Panc1 (cell line): ENCODE data around the gene RAI1. TPM values are rescaled to one million over a fixed set of nuclear protein-coding genes. Genes with fewer than 3 reads are reported as not detected.

Experiments used
- ATAC-seq: fragments of 200-7000 bp; cut with Tn5 transposase; 2 replicates; pipeline ENCODE4 v1.9.1; 2020; ENCODE audit warnings: mild to moderate bottlenecking, moderate library complexity
- BruUV-seq: library from RNA; stranded (reverse); fragments of 400-500 nt; replicated peaks from 2 replicates; lab custom pipeline; 2021; lab: Mats Ljungman, UMichigan
- CTCF ChIA-PET: fragments of 300-600 bp; sonication (Branson Sonifier 250); formaldehyde crosslinking; loops from one replicate; lab custom pipeline; 2022; ENCODE audit warnings: antibody characterized with exemption; lab: Charles Lee
- POLR2A ChIA-PET: fragments of 300-600 bp; sonication (Branson Sonifier 250); formaldehyde crosslinking; loops from one replicate; lab custom pipeline; 2022; ENCODE audit warnings: antibody characterized with exemption; lab: Charles Lee
- DNase-seq: peaks from one replicate; pipeline ENCODE4 v3.0.0-alpha.2; 2010; ENCODE audit warnings: low read depth, low spot score
- H3K27ac ChIP-seq: 2 replicates; pipeline ENCODE4 v1.5.1; 2011; ENCODE audit warnings: mild to moderate bottlenecking, low read length, inconsistent platforms
- H3K27me3 ChIP-seq: fragments of 200-500 bp; sonication (Bioruptor generic); 2 replicates; pipeline ENCODE4 v1.6.0; 2014; ENCODE audit warnings: low read length, inconsistent platforms; ENCODE audit not compliant: control insufficient read depth, insufficient read depth
- H3K36me3 ChIP-seq: fragments of 200-500 bp; sonication (Bioruptor generic); 2 replicates; pipeline ENCODE4 v1.5.1; 2014; ENCODE audit warnings: inconsistent platforms, mild to moderate bottlenecking, low read length, moderate library complexity; ENCODE audit not compliant: control insufficient read depth, insufficient read depth
- H3K4me1 ChIP-seq: 2 replicates; pipeline ENCODE4 v1.5.1; 2011; ENCODE audit warnings: inconsistent platforms, mild to moderate bottlenecking, low read length, moderate library complexity; ENCODE audit not compliant: control insufficient read depth, insufficient read depth
- H3K4me3 ChIP-seq, 2 experiments: 2 replicates each; pipeline ENCODE4 v1.5.1; 2011 to 2012; ENCODE audit warnings: low read depth in 2 of 2, low read length in 2 of 2, mild to moderate bottlenecking in 2 of 2, inconsistent platforms in 1 of 2, moderate library complexity in 1 of 2
- H3K9me3 ChIP-seq: fragments of 200-500 bp; sonication (Bioruptor generic); 2 replicates; pipeline ENCODE4 v1.5.1; 2014; ENCODE audit warnings: low read depth, mild to moderate bottlenecking, inconsistent platforms, low read length, moderate library complexity; ENCODE audit not compliant: control insufficient read depth, insufficient read depth
- CTCF ChIP-seq: fragments of 450-650 bp; IDR thresholded peaks from 2 replicates; pipeline ENCODE4 v1.5.1; 2017; ENCODE audit warnings: mild to moderate bottlenecking
- POLR2AphosphoS5 ChIP-seq: IDR thresholded peaks from 2 replicates; pipeline ENCODE4 v1.6.1; 2012; ENCODE audit warnings: mild to moderate bottlenecking, low read depth, low read length, moderate library complexity
- REST ChIP-seq, 2 experiments: IDR thresholded peaks; 2 replicates each; pipeline ENCODE4 v1.6.1; 2011 to 2012; ENCODE audit warnings: low read depth in 2 of 2, control low read depth in 1 of 2, low read length in 1 of 2, mild to moderate bottlenecking in 1 of 2, moderate library complexity in 1 of 2; ENCODE audit not compliant: insufficient read depth in 1 of 2
- SIN3A ChIP-seq: IDR thresholded peaks from 2 replicates; pipeline ENCODE4 v1.6.1; 2012; ENCODE audit warnings: low read depth, mild to moderate bottlenecking, low read length, moderate library complexity, borderline replicate concordance; ENCODE audit not compliant: insufficient read depth
- TCF7L2 ChIP-seq: IDR thresholded peaks from 2 replicates; pipeline ENCODE4 v1.6.1; 2011; ENCODE audit warnings: mild to moderate bottlenecking, low read depth, low read length, inconsistent platforms
- in situ Hi-C: cut with HindIII; loops from 2 replicates; pipeline ENCODE4 v1.10.0; 2016; ENCODE audit warnings: low sequenced_read_pairs, low pct_unique_long_range_greater_than_20kb
- intact Hi-C: fragments of 100-400 bp; cut with micrococcal nuclease; formaldehyde crosslinking; loops from one replicate; pipeline ENCODE4 v1.10.0; 2022; ENCODE audit not compliant: unreplicated experiment
- total RNA-seq: library from RNA; stranded (reverse); gene quantifications from one replicate; pipeline ENCODE4 v1.2.1, GENCODE V29; 2021; ENCODE audit not compliant: unreplicated experiment

The RAI1 gene
- total RNA-seq, 1 experiment from 2014 or later = 51.0 TPM

GRCh38 chr17:17763136-17763535, 81.9 kb downstream of the RAI1 start:
- BruUV-seq = no TSS peak
- intact Hi-C loops (no loop called here), in situ Hi-C loops (no loop called here)
- Histone ChIP-seq H3K36me3 (no peaks in the 10 kb centered on the region), H3K27me3 (no peaks in the 10 kb centered on the region), H3K27ac (no peak overlapping the region), H3K4me1 (peaks cover 7% of the 10 kb centered on the region), H3K4me3 (no peak overlapping the region), H3K9me3 (no peaks in the 10 kb centered on the region)
- DNase-seq = no peak
- ChIA-PET POLR2A (no interaction called here), CTCF (no interaction called here)
- no peak for ATAC-seq
- TF ChIP-seq POLR2AphosphoS5 (no peak), SIN3A (no peak), REST (IDR thresholded peaks at IDR 0.05; ENCODE audit: insufficient read depth in 1 of 2, low read depth in 2 of 2, low read length in 1 of 2) (no peak)

GRCh38 chr17:17763734-17764133, 82.5 kb downstream of the RAI1 start:
- Histone ChIP-seq H3K36me3 (no peaks in the 10 kb centered on the region), H3K4me3 (no peak overlapping the region), H3K27me3 (no peaks in the 10 kb centered on the region), H3K27ac (no peak overlapping the region), H3K9me3 (no peaks in the 10 kb centered on the region), H3K4me1 (peaks cover 13% of the 10 kb centered on the region; the same call in 1 of the 2 replicates)
- no peak for ATAC-seq
- no peak for DNase-seq
- intact Hi-C loops = no loop called here
- in situ Hi-C loops = no loop called here
- ChIA-PET CTCF (no interaction called here), POLR2A (no interaction called here)
- TF ChIP-seq TCF7L2 = no peak
- TF ChIP-seq REST (IDR thresholded peaks at IDR 0.05; ENCODE audit: insufficient read depth in 1 of 2, low read depth in 2 of 2, low read length in 1 of 2) = no peak
- no peak for TF ChIP-seq SIN3A
- TF ChIP-seq POLR2AphosphoS5 = no peak
- TF ChIP-seq CTCF = no peak
- BruUV-seq = no TSS peak
